PC-9 (cell line): Measurements from ENCODE around the gene BHLHE41. TPM values are rescaled to one million over a fixed set of nuclear protein-coding genes. Genes with fewer than 3 reads are reported as not detected.

ENCODE experiments used
- BruUV-seq: library from RNA; stranded (reverse); fragments of 400-500 nt; replicated peaks from 2 replicates; lab custom pipeline; 2021; lab: Mats Ljungman, UMichigan
- CTCF ChIA-PET: fragments of 300-600 bp; sonication (Branson Sonifier 250); formaldehyde crosslinking; loops from one replicate; lab custom pipeline; 2022; ENCODE audit warnings: antibody characterized with exemption; lab: Charles Lee
- POLR2A ChIA-PET: fragments of 300-600 bp; sonication (Branson Sonifier 250); formaldehyde crosslinking; loops from one replicate; lab custom pipeline; 2022; ENCODE audit warnings: antibody characterized with exemption; ENCODE audit not compliant: unreplicated experiment; lab: Charles Lee
- DNase-seq, 2 experiments: peaks; one replicate each; pipeline versions ENCODE4 v3.0.0 to v3.0.0-alpha.2; 2015 to 2022; ENCODE audit warnings: mixed read lengths in 1 of 2
- H2AFZ ChIP-seq: fragments of 200-600 bp; sonication (generic); 2 replicates; pipeline ENCODE4 v1.8.1; 2017; ENCODE audit warnings: antibody characterized with exemption
- H3F3A ChIP-seq: fragments of 200-600 bp; sonication (generic); 2 replicates; pipeline ENCODE4 v1.8.1; 2017; ENCODE audit warnings: antibody characterized with exemption, mild to moderate bottlenecking, low read depth; ENCODE audit not compliant: insufficient read depth
- H3K27ac ChIP-seq: fragments of 200-600 bp; sonication (generic); 2 replicates; pipeline ENCODE4 v1.6.1; 2016; ENCODE audit warnings: mixed run types
- H3K27me3 ChIP-seq: fragments of 200-600 bp; sonication (generic); 2 replicates; pipeline ENCODE4 v1.6.1; 2016; ENCODE audit warnings: low read depth, mixed run types; ENCODE audit not compliant: insufficient read depth
- H3K36me3 ChIP-seq: fragments of 200-600 bp; sonication (generic); 2 replicates; pipeline ENCODE4 v1.6.1; 2016; ENCODE audit warnings: low read depth, mixed run types
- H3K4me1 ChIP-seq: fragments of 200-600 bp; sonication (generic); replicated peaks from 2 replicates; pipeline ENCODE4 v1.6.1; 2016; ENCODE audit warnings: mixed run types; ENCODE audit not compliant: insufficient read depth
- H3K4me2 ChIP-seq: fragments of 200-600 bp; sonication (generic); 2 replicates; pipeline ENCODE4 v1.6.1; 2017; ENCODE audit warnings: mixed run types
- H3K4me3 ChIP-seq: fragments of 200-600 bp; sonication (generic); 2 replicates; pipeline ENCODE4 v1.6.1; 2016; ENCODE audit warnings: mixed run types
- H3K79me2 ChIP-seq: fragments of 200-600 bp; sonication (generic); 2 replicates; pipeline ENCODE4 v1.6.1; 2017; ENCODE audit warnings: low read depth, mixed run types
- H3K9me2 ChIP-seq: fragments of 200-600 bp; sonication (generic); 2 replicates; pipeline ENCODE4 v1.8.1; 2017; ENCODE audit warnings: mild to moderate bottlenecking; ENCODE audit not compliant: insufficient read depth
- H3K9me3 ChIP-seq: fragments of 200-600 bp; sonication (generic); 2 replicates; pipeline ENCODE4 v1.8.1; 2016; ENCODE audit warnings: low read depth; ENCODE audit not compliant: insufficient read depth
- H4K20me1 ChIP-seq: fragments of 200-600 bp; sonication (generic); 2 replicates; pipeline ENCODE4 v1.8.1; 2017; ENCODE audit not compliant: insufficient read depth
- EZH2 ChIP-seq: fragments of 200-600 bp; sonication (generic); IDR thresholded peaks from 2 replicates; pipeline ENCODE4 v1.8.0; 2017; ENCODE audit warnings: antibody characterized with exemption, low read depth
- intact Hi-C: fragments of 100-400 bp; cut with micrococcal nuclease; formaldehyde crosslinking; loops from one replicate; pipeline ENCODE4 v1.10.0; 2022; ENCODE audit not compliant: unreplicated experiment
- total RNA-seq: library from RNA; stranded (reverse); gene quantifications from 2 replicates; pipeline ENCODE4 v1.2.3, GENCODE V29; 2021
- TF ChIP-seq, protein P1 (sequence below): fragments of 200-600 bp; sonication (generic); conservative IDR thresholded peaks from 2 replicates; pipeline ENCODE4 v1.6.1; 2017; ENCODE audit warnings: mixed run types, antibody characterized with exemption, mild to moderate bottlenecking, moderate library complexity

The BHLHE41 gene
- total RNA-seq, 1 experiment from 2014 or later: 57.1 TPM

GRCh38 chr12:26090836-26091510 lies 33.9 kb downstream of the BHLHE41 start:
- Histone ChIP-seq H3K9me2 (no peaks in the 10 kb centered on the region), H3K9me3 (peaks cover 3% of the 10 kb centered on the region; the same call in 1 of the 2 replicates), H3F3A (peaks cover 19% of the 10 kb centered on the region), H3K36me3 (no peaks in the 10 kb centered on the region), H3K27ac (peak overlapping the region; percentile 68), H3K79me2 (no peaks in the 10 kb centered on the region), H3K4me2 (peak overlapping the region; percentile 44), H2AFZ (no peak overlapping the region), H3K4me1 (peaks cover 29% of the 10 kb centered on the region), H4K20me1 (no peaks in the 10 kb centered on the region), H3K27me3 (no peaks in the 10 kb centered on the region), H3K4me3 (no peak overlapping the region)
- TSS peak; percentile 81 for BruUV-seq
- intact Hi-C loops: loop anchor here (1.0 to 10.0 kb wide), 5 partner anchors 10 to 836 kb away; partner anchors contain the start of gene KRAS
- peak; percentile 86 to 95 for DNase-seq
- TF ChIP-seq EZH2: no peak
- TF ChIP-seq, protein P1, sequence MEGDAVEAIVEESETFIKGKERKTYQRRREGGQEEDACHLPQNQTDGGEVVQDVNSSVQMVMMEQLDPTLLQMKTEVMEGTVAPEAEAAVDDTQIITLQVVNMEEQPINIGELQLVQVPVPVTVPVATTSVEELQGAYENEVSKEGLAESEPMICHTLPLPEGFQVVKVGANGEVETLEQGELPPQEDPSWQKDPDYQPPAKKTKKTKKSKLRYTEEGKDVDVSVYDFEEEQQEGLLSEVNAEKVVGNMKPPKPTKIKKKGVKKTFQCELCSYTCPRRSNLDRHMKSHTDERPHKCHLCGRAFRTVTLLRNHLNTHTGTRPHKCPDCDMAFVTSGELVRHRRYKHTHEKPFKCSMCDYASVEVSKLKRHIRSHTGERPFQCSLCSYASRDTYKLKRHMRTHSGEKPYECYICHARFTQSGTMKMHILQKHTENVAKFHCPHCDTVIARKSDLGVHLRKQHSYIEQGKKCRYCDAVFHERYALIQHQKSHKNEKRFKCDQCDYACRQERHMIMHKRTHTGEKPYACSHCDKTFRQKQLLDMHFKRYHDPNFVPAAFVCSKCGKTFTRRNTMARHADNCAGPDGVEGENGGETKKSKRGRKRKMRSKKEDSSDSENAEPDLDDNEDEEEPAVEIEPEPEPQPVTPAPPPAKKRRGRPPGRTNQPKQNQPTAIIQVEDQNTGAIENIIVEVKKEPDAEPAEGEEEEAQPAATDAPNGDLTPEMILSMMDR: no peak
- ChIA-PET CTCF (interaction anchor here (0.6 to 1.6 kb wide), 5 partner anchors 23 to 655 kb away, joined by 3 to 5 read pairs (median 5); no protein-coding TSS in a partner anchor), POLR2A (interaction anchor here (0.6 kb wide), 5 partner anchors 11 to 934 kb away, joined by 3 to 8 read pairs (median 4); no protein-coding TSS in a partner anchor)

DNA sequence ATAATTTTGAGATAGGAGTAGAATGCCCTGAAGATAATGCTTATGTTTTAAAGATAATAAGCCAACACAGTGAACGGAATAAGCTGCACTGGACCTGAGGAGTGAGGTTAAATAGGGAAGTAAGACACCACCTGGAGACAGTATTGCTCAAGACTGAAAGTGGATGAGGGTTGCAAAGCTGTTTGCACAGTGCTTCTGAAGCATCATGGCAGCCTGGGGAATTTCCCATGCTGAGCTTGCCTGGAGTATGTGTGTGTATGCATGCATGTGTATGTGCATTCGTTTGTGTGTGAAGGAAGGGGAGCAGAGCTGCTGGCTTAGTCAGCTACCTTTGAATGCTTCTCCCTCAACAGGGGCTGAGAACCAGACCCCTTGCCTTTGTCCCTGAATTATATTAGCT lies 35.8 kb downstream of the BHLHE41 start:
- Histone ChIP-seq H3K4me2 (no peak overlapping the region), H3K4me1 (peaks cover 29% of the 10 kb centered on the region), H3K9me2 (no peaks in the 10 kb centered on the region), H3K9me3 (peaks cover 3% of the 10 kb centered on the region; the same call in 1 of the 2 replicates), H3K27ac (no peak overlapping the region), H3K27me3 (no peaks in the 10 kb centered on the region), H3K79me2 (no peaks in the 10 kb centered on the region), H4K20me1 (no peaks in the 10 kb centered on the region), H2AFZ (no peak overlapping the region), H3K4me3 (no peak overlapping the region), H3F3A (peaks cover 19% of the 10 kb centered on the region), H3K36me3 (no peaks in the 10 kb centered on the region)
- ChIA-PET CTCF (no interaction called here), POLR2A (no interaction called here)
- DNase-seq: no peak
- BruUV-seq: no TSS peak
- TF ChIP-seq, protein P1: no peak
- TF ChIP-seq EZH2: no peak
- intact Hi-C loops: no loop called here

- Histone ChIP-seq H3K36me3 (no peaks in the 10 kb centered on the region), H3K4me2 (no peak overlapping the region), H3K9me2 (no peaks in the 10 kb centered on the region), H3K4me1 (peaks cover 15% of the 10 kb centered on the region), H3K9me3 (peaks cover 8% of the 10 kb centered on the region), H3K27ac (no peak overlapping the region), H3K79me2 (no peaks in the 10 kb centered on the region), H3K27me3 (no peaks in the 10 kb centered on the region), H4K20me1 (no peaks in the 10 kb centered on the region), H2AFZ (no peak overlapping the region), H3F3A (peaks cover 15% of the 10 kb centered on the region), H3K4me3 (no peak overlapping the region)
- TF ChIP-seq EZH2: no peak
- TF ChIP-seq, protein P1: no peak
- POLR2A ChIA-PET: no interaction called here
- no peak for DNase-seq
- no TSS peak for BruUV-seq
- CTCF ChIA-PET: no interaction called here
- intact Hi-C loops: no loop called here
Measured at GRCh38 chr12:26086936-26087335, 37.9 kb downstream of the BHLHE41 start.
